ENCODE measurements around the gene ABHD16B. TPM values are rescaled to one million over a fixed set of nuclear protein-coding genes. Genes with fewer than 3 reads are reported as not detected.
"Not testable (repeated sequence)": the region's sequence is repeated elsewhere in the genome, so short reads cannot be mapped to it uniquely, and the experiment has no call there.

The ABHD16B gene
- polyA plus RNA-seq, 10 donors = not detected

- DNase-seq = no peak
Observed at GRCh38 chr20:63833776-63834490, 27.4 kb upstream of the ABHD16B start.

GRCh38 chr20:63834491-63834880 lies 26.8 kb upstream of the ABHD16B start:
- DNase-seq = no peak

- DNase-seq = peak; percentile 90 to 95 (median 91)
Observed at GRCh38 chr20:63835021-63835858, 26.1 kb upstream of the ABHD16B start.

GRCh38 chr20:63836458-63837344 lies 24.6 kb upstream of the ABHD16B start:
- peak in 2 of 3 donors; percentile 51 to 79 for DNase-seq

GRCh38 chr20:63837479-63837878 lies 23.8 kb upstream of the ABHD16B start:
- no peak for DNase-seq

GRCh38 chr20:63839620-63840019 lies 21.7 kb upstream of the ABHD16B start:
- DNase-seq = no peak

GRCh38 chr20:63840405-63840828 lies 20.9 kb upstream of the ABHD16B start:
- DNase-seq = no peak

GRCh38 chr20:63842258-63842657 lies 19.0 kb upstream of the ABHD16B start:
- no peak for DNase-seq

- DNase-seq = no peak
Observed at GRCh38 chr20:63843222-63843621, 18.1 kb upstream of the ABHD16B start.

GRCh38 chr20:63843778-63844177 lies 17.5 kb upstream of the ABHD16B start:
- no peak for DNase-seq

GRCh38 chr20:63844511-63844991 lies 16.7 kb upstream of the ABHD16B start:
- no peak for DNase-seq

GRCh38 chr20:63846128-63846771 lies 15.0 kb upstream of the ABHD16B start:
- DNase-seq = peak; percentile 81 to 94 (median 85)

GRCh38 chr20:63846888-63847236 lies 14.4 kb upstream of the ABHD16B start:
- no peak for DNase-seq

GRCh38 chr20:63847237-63848002 lies 13.9 kb upstream of the ABHD16B start:
- peak in 2 of 3 donors; percentile 44 to 79 for DNase-seq

- DNase-seq = peak in 1 of 3 donors; percentile 34
Observed at GRCh38 chr20:63848003-63848911, 13.0 kb upstream of the ABHD16B start.

- no peak for DNase-seq
Observed at GRCh38 chr20:63850689-63851547, 10.4 kb upstream of the ABHD16B start.

- not testable (repeated sequence) for DNase-seq
Observed at GRCh38 chr20:63851548-63851943, 9.8 kb upstream of the ABHD16B start.

GRCh38 chr20:63853733-63854068 lies 7.6 kb upstream of the ABHD16B start:
- DNase-seq = not testable (repeated sequence)
